ENCODE results near the gene C16orf74.

DNA sequence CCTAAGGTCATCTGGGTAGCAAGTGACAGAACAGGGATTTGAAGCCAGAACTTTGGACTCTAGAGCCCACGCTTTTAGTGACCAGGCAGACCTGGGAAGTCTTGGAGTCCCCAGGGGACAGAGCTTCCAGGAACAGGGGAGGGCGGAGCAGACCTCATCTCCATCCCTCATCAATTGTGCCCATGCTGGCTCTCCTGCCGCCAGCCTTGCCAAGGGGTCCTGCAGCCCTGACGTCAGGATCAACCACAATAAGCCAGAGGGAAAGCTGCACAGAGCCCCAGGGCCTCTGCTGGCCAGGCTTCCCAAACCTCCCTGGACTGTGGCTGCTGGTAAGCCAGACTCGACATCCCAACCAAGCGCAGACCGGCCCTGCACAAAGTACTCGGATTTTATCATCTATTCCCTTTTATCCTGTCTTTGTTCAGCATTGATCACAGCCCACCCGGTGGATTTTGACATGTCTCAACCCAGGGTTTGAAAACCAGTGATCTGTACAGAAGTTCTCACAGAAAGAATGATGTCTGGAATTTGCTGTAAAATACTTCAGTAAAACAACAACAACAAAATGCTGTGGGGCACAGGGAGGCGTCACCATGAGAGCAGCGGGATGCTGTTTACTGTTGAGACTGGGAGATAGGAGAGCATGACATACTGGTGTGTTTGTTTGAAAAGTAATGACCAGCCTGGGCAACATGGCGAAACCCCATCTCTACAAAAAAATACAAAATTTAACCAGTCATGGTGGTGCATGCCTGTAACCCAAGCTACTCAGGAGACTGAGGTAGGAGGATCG, 11.8 kb downstream of the C16orf74 start:
- TF ChIP-seq, protein P1, sequence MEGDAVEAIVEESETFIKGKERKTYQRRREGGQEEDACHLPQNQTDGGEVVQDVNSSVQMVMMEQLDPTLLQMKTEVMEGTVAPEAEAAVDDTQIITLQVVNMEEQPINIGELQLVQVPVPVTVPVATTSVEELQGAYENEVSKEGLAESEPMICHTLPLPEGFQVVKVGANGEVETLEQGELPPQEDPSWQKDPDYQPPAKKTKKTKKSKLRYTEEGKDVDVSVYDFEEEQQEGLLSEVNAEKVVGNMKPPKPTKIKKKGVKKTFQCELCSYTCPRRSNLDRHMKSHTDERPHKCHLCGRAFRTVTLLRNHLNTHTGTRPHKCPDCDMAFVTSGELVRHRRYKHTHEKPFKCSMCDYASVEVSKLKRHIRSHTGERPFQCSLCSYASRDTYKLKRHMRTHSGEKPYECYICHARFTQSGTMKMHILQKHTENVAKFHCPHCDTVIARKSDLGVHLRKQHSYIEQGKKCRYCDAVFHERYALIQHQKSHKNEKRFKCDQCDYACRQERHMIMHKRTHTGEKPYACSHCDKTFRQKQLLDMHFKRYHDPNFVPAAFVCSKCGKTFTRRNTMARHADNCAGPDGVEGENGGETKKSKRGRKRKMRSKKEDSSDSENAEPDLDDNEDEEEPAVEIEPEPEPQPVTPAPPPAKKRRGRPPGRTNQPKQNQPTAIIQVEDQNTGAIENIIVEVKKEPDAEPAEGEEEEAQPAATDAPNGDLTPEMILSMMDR (IDR thresholded peaks at IDR 0.05), result no peak
- TF ChIP-seq POLR2A (IDR thresholded peaks at IDR 0.05), result no peak
